CD14-positive monocyte (primary cell): ENCODE measurements around the gene SYNCRIP. TPM values are rescaled to one million over a fixed set of nuclear protein-coding genes. Genes with fewer than 3 reads are reported as not detected.

ENCODE experiments used
- DNase-seq, 3 donors: peaks; one replicate each; pipeline ENCODE4 v3.0.0-alpha.2; 2011 to 2022
- H2AFZ ChIP-seq: 2 replicates; pipeline ENCODE4 v1.6.0; 2012; ENCODE audit warnings: mild to moderate bottlenecking, low read depth, low read length, inconsistent platforms; ENCODE audit not compliant: insufficient read depth, poor library complexity, severe bottlenecking
- H3K27ac ChIP-seq, 2 donors: 1 replicate in 1 of 2; 2 replicates in 1 of 2; pipeline ENCODE4 v1.5.1; 2012 to 2013; ENCODE audit warnings: low read length in 2 of 2, control low read depth in 1 of 2, inconsistent platforms in 1 of 2, low read depth in 1 of 2, mild to moderate bottlenecking in 1 of 2
- H3K27me3 ChIP-seq, 2 donors: one replicate each; pipeline versions ENCODE4 v1.6.0 to v1.6.1; 2011 to 2013; ENCODE audit warnings: low read length in 2 of 2; ENCODE audit not compliant: control insufficient read depth in 2 of 2, insufficient read depth in 2 of 2
- H3K36me3 ChIP-seq, 2 donors: replicated peaks in 1 of 2; 1 replicate in 1 of 2; 2 replicates in 1 of 2; pipeline versions ENCODE4 v1.5.1 to v1.6.1; 2012 to 2013; ENCODE audit warnings: low read length in 2 of 2, control low read depth in 1 of 2, inconsistent platforms in 1 of 2, mild to moderate bottlenecking in 1 of 2; ENCODE audit not compliant: insufficient read depth in 2 of 2, control insufficient read depth in 1 of 2
- H3K4me1 ChIP-seq, 2 donors: 1 replicate in 1 of 2; 2 replicates in 1 of 2; pipeline versions ENCODE4 v1.5.1 to v1.6.1; 2012 to 2013; ENCODE audit warnings: low read length in 2 of 2, control low read depth in 1 of 2, inconsistent platforms in 1 of 2, mild to moderate bottlenecking in 1 of 2, moderate library complexity in 1 of 2; ENCODE audit not compliant: insufficient read depth in 2 of 2, control insufficient read depth in 1 of 2
- H3K4me2 ChIP-seq: replicated peaks from 2 replicates; pipeline ENCODE3; 2012; ENCODE audit warnings: low read length, moderate library complexity, mild to moderate bottlenecking; ENCODE audit not compliant: poor library complexity, severe bottlenecking; ENCODE audit errors: extremely low read depth
- H3K4me3 ChIP-seq, 3 experiments: fragments of 200-600 bp in 1 of 3; sonication (generic) in 1 of 3; replicated peaks in 1 of 3; 1 replicate in 2 of 3; 2 replicates in 1 of 3; pipeline ENCODE4 v1.5.1; 2011 to 2013; ENCODE audit warnings: low read length in 3 of 3, mild to moderate bottlenecking in 3 of 3, control low read depth in 2 of 3, low read depth in 2 of 3, inconsistent platforms in 1 of 3, moderate library complexity in 1 of 3
- H3K79me2 ChIP-seq: 2 replicates; pipeline ENCODE4 v1.6.0; 2012; ENCODE audit warnings: mild to moderate bottlenecking, control low read depth, inconsistent platforms, low read length, moderate library complexity; ENCODE audit not compliant: insufficient read depth
- H3K9ac ChIP-seq: 2 replicates; pipeline ENCODE4 v1.6.0; 2017; ENCODE audit warnings: low read length, mild to moderate bottlenecking; ENCODE audit not compliant: insufficient read depth, poor library complexity, severe bottlenecking
- H3K9me3 ChIP-seq, 2 donors: replicated peaks in 1 of 2; 1 replicate in 1 of 2; 2 replicates in 1 of 2; pipeline versions ENCODE4 v1.5.1 to v1.6.1; 2012 to 2013; ENCODE audit warnings: low read length in 2 of 2, control low read depth in 1 of 2; ENCODE audit not compliant: control insufficient read depth in 1 of 2, insufficient read depth in 1 of 2
- H4K20me1 ChIP-seq: 2 replicates; pipeline ENCODE4 v1.6.0; 2012; ENCODE audit warnings: mild to moderate bottlenecking, low read length, control low read depth, moderate library complexity; ENCODE audit not compliant: insufficient read depth
- H3K27ac Mint-ChIP-seq, 7 donors: one replicate each; pipeline ENCODE4 v1.8.0; 2020; ENCODE audit warnings: mild to moderate bottlenecking in 7 of 7, mixed read lengths in 7 of 7, moderate library complexity in 6 of 7, inconsistent platforms in 2 of 7
- H3K27me3 Mint-ChIP-seq, 3 donors: one replicate each; pipeline ENCODE4 v1.8.0; 2021 to 2022; ENCODE audit warnings: low read depth in 3 of 3, mild to moderate bottlenecking in 3 of 3, mixed read lengths in 3 of 3, moderate library complexity in 3 of 3, inconsistent platforms in 1 of 3
- H3K36me3 Mint-ChIP-seq, 2 donors: one replicate each; pipeline ENCODE4 v1.8.0; 2020; ENCODE audit warnings: mixed read lengths in 2 of 2, inconsistent platforms in 1 of 2, mild to moderate bottlenecking in 1 of 2
- H3K4me1 Mint-ChIP-seq: one replicate; pipeline ENCODE4 v1.8.0; 2020; ENCODE audit warnings: mild to moderate bottlenecking, mixed read lengths
- H3K4me3 Mint-ChIP-seq, 2 donors: one replicate each; pipeline ENCODE4 v1.8.0; 2020; ENCODE audit warnings: mild to moderate bottlenecking in 2 of 2, mixed read lengths in 2 of 2, moderate library complexity in 1 of 2
- H3K9me3 Mint-ChIP-seq, 7 donors: one replicate each; pipeline ENCODE4 v1.8.0; 2020 to 2022; ENCODE audit warnings: mixed read lengths in 7 of 7, mild to moderate bottlenecking in 6 of 7, moderate library complexity in 6 of 7, inconsistent platforms in 2 of 7
- CTCF ChIP-seq: fragments of 200-600 bp; IDR thresholded peaks from one replicate; pipeline ENCODE4 v1.8.0; 2022; ENCODE audit warnings: antibody characterized with exemption, mild to moderate bottlenecking
- WGBS: methylation state at CpG from one replicate; pipeline ENCODE4 v1.1.5; 2013; ENCODE audit warnings: missing lambda C conversion rate; ENCODE audit not compliant: insufficient coverage; 5-methylcytosine and 5-hydroxymethylcytosine counted together
- intact Hi-C, 2 donors: fragments of 100-400 bp; cut with micrococcal nuclease; formaldehyde crosslinking; loops; one replicate each; pipeline versions ENCODE4 v1.15.0 to v1.15.1; 2023
- polyA plus RNA-seq, 3 donors: library from polyadenylated mRNA; depleted of rRNA in 1 of 3; unstranded in 2 of 3; stranded (reverse) in 1 of 3; fragments of 300-500 nt in 2 of 3; fragments of >200 nt in 1 of 3; fragmentation: Illumina TruSeq in 2 of 3; gene quantifications; 1 replicate in 2 of 3; 2 replicates in 1 of 3; pipeline ENCODE4 v1.2.3, GENCODE V29; 2012 to 2021

The SYNCRIP gene
- polyA plus RNA-seq, 3 donors, result 11.1 to 41.4 (median 36.6) TPM

GRCh38 chr6:85677234-85677956, 34.7 kb upstream of the SYNCRIP start:
- H3K79me2 ChIP-seq, result peaks cover 72% of the 10 kb centered on the region
- H3K4me3 ChIP-seq, result peak overlapping the region; percentile 92 to 97 (median 92)
- WGBS, result 0% methylated on average over 5 of the region's 12 CpGs
- intact Hi-C loops, result loop anchor here (5.0 to 10.0 kb wide), 3 partner anchors 53 to 1730 kb away; partner anchors contain the start of genes CFAP206 (in 1 of the 2) and SNX14 (in 1 of the 2)
- peak overlapping the region; percentile 84 for H3K4me2 ChIP-seq
- H3K27ac ChIP-seq, result peak overlapping the region in 1 of 2 donors; percentile 89
- peaks cover 40 to 49% of the 10 kb centered on the region in 2 donors for H3K4me1 ChIP-seq
- DNase-seq, result peak in 2 of 3 donors; percentile 33 to 76
- peaks cover 8 to 16% of the 10 kb centered on the region in 2 donors for H3K36me3 Mint-ChIP-seq
- H3K27ac Mint-ChIP-seq, result peak overlapping the region in 5 of 7 donors; percentile 95 to 97 (median 96)
- peaks cover 55% of the 10 kb centered on the region for H4K20me1 ChIP-seq
- no peak overlapping the region for H2AFZ ChIP-seq
- peaks cover 0 to 21% of the 10 kb centered on the region in 2 donors for H3K36me3 ChIP-seq
- H3K27me3 ChIP-seq, result no peaks in the 10 kb centered on the region
- H3K4me1 Mint-ChIP-seq, result peaks cover 53% of the 10 kb centered on the region
- H3K4me3 Mint-ChIP-seq, result peak overlapping the region; percentile 96 to 99
- peaks cover 0 to 3% (median 0%) of the 10 kb centered on the region in 7 donors for H3K9me3 Mint-ChIP-seq
- peak overlapping the region; percentile 77 for H3K9ac ChIP-seq
- peak; percentile 55 for TF ChIP-seq CTCF
- H3K9me3 ChIP-seq, result no peaks in the 10 kb centered on the region
- H3K27me3 Mint-ChIP-seq, result no peaks in the 10 kb centered on the region

- H3K4me3 Mint-ChIP-seq, result peak overlapping the region; percentile 96 to 99
- Histone ChIP-seq H3K27ac (peak overlapping the region in 1 of 2 donors; percentile 89), H2AFZ (no peak overlapping the region), H3K4me1 (peaks cover 40 to 49% of the 10 kb centered on the region in 2 donors), H3K79me2 (peaks cover 76% of the 10 kb centered on the region), H3K36me3 (peaks cover 0 to 27% of the 10 kb centered on the region in 2 donors), H3K27me3 (no peaks in the 10 kb centered on the region), H4K20me1 (peaks cover 55% of the 10 kb centered on the region), H3K9ac (peak overlapping the region; percentile 77), H3K9me3 (no peaks in the 10 kb centered on the region), H3K4me2 (peak overlapping the region; percentile 84), H3K4me3 (peak overlapping the region; percentile 92 to 97 (median 92))
- H3K27me3 Mint-ChIP-seq, result no peaks in the 10 kb centered on the region
- H3K9me3 Mint-ChIP-seq, result no peaks in the 10 kb centered on the region
- 0% methylated on average over 1 of the region's 6 CpGs for WGBS
- TF ChIP-seq CTCF, result no peak
- no peak for DNase-seq
- intact Hi-C loops, result loop anchor here (5.0 to 10.0 kb wide), 3 partner anchors 51 to 1731 kb away; partner anchors contain the start of genes CFAP206 (in 1 of the 2) and SNX14 (in 1 of the 2)
- peak overlapping the region in 6 of 7 donors; percentile 36 to 95 (median 72) for H3K27ac Mint-ChIP-seq
- H3K4me1 Mint-ChIP-seq, result peaks cover 53% of the 10 kb centered on the region
- H3K36me3 Mint-ChIP-seq, result peaks cover 8 to 22% of the 10 kb centered on the region in 2 donors
Observed at GRCh38 chr6:85676086-85676729, 33.5 kb upstream of the SYNCRIP start.
